ENCODE results near the gene NEIL3.

DNA sequence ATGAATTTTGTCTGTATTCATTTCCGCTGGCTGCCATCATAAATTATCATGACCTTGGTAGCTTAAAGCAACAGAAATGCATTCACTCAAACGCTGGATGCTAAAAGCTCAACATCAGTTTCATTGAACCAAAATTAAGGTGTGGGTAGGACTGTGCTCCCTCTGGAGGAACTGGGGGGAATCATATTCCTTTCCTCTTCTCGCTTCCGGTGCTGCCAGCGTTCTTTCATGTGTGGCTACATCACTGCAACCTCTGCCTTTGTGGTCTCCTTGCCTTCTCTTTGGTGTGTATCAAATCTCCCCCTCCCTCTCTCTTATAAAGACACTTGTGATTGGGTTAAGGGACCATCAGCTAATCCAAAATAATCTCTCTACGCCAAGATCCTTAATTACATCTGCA is 39.5 kb downstream of the NEIL3 start:
- TF ChIP-seq, protein P1, sequence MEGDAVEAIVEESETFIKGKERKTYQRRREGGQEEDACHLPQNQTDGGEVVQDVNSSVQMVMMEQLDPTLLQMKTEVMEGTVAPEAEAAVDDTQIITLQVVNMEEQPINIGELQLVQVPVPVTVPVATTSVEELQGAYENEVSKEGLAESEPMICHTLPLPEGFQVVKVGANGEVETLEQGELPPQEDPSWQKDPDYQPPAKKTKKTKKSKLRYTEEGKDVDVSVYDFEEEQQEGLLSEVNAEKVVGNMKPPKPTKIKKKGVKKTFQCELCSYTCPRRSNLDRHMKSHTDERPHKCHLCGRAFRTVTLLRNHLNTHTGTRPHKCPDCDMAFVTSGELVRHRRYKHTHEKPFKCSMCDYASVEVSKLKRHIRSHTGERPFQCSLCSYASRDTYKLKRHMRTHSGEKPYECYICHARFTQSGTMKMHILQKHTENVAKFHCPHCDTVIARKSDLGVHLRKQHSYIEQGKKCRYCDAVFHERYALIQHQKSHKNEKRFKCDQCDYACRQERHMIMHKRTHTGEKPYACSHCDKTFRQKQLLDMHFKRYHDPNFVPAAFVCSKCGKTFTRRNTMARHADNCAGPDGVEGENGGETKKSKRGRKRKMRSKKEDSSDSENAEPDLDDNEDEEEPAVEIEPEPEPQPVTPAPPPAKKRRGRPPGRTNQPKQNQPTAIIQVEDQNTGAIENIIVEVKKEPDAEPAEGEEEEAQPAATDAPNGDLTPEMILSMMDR (IDR thresholded peaks at IDR 0.05): no peak
- TF ChIP-seq POLR2A (IDR thresholded peaks at IDR 0.05): no peak
